ENCODE data around the gene CRIM1.

The CRIM1 gene

GRCh38 chr2:36560726-36561125 lies 205.1 kb downstream of the CRIM1 start:
- DNase-seq = no peak

DNA sequence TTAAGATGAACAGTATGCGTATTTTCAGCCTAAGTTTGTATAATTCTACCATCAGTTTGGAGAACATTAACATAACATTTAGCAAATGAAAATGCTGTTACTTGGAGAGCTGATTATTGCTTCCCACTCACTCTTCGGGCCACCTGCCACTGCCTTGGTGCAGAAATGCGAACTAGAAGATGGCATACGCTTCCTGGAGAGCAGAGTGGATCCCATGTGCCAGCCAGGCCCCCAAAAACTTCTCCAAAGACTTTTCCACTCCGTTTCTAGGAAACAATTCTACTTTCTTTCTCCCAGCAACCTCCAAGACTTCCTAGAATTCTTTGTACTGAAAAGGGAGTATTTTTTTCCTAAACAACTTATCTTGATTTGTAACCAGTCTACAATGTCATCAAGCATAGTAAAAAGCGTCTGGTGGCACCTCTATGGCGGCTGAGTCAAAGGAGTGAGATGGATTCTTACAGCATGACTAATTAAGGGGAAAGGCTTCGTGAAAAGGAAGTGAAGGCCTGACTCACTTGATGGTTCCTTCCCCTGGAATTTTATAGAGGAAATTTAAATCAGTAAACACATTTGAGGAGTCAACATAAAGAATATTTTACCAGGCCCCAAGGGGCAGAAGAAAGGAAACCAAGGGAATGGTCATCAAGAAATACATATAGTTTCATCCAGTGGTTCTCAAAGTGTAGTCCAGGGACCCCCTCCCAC lies 205.8 kb downstream of the CRIM1 start:
- no peak for DNase-seq

- DNase-seq = no peak
These were observed 206.7 kb downstream of the CRIM1 start for GRCh38 chr2:36562240-36562639.

- no peak for DNase-seq
These were observed 207.5 kb downstream of the CRIM1 start for GRCh38 chr2:36562973-36563532.

DNA sequence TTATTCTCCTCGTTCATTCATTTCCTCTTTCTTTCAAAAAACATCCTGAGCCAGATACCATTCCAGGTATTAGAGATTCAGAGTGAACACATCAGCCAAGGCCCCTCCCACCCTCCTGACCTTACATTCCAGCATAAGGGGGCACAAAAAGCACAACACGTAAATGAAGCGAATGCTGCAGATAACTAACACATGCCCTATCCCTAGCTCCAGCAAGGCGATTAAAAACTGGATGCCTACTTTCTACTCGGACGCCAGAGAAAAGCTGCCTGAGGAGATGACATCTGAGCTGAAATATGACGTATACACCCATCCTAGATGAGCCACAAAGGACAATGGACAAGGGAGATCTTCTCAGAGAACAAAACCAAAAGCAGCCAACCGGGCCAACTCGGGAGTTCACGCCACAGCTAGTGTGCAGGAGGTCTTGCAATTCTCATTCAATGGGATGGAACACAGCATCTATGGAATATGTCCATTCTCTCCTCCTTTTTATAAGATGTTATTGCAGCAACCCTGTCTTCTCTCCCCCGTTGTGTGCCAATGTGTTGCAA lies 208.9 kb downstream of the CRIM1 start:
- DNase-seq = no peak

DNA sequence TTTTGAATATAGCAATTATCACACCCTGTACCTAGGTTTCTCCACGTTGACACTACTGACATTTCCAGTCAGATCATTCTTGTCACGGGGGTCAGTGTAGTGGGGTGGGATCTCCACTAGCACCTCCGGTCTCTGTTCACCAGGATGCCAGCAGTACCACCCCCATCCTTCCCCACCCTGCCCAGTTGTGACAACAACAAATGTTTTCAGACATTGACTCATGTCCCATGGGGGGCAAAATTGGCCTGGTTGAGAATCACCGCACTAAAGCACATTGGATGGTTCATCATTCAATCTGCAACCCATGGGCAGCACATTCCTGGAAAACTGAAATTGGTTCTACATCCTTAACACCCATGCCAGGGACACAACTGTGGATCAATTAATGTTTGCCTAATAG lies 210.1 kb downstream of the CRIM1 start:
- DNase-seq = no peak

GRCh38 chr2:36566887-36567286 lies 211.3 kb downstream of the CRIM1 start:
- no peak for DNase-seq

DNA sequence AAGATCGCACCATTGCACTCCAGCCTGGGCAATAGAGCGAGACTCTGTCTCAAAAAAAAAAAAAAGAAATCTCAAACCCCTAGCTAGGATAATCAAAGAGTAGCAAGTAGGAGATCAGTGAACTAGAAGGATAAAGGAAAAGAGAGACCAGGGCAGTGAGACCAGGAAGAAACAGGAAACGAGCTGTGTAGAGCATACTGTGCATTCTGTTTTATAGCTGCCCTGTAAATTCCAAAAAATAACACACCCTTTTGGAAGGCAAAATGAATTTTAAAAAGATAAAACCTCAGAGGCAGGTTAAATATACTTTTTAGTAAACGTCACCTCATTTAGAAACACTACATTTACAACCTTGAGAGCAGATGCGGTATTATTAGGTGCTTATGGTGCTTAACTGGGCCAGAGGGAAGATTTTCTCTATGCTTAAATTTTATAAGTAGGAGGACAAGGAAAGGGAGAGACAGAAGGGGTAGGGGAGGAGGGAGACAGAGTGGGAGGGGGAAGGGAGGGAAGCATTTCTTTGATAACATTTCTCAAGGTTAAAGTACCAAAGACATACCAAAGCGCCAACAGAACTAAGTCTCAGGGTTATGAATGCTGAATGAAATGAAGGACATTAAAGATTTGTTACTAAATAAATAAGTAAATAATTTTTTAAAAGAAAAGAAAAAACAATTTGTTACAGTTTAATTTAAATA lies 212.3 kb downstream of the CRIM1 start:
- DNase-seq = no peak

- DNase-seq = no peak
These were observed 213.1 kb downstream of the CRIM1 start for GRCh38 chr2:36568516-36569246.

- DNase-seq = no peak
These were observed 213.8 kb downstream of the CRIM1 start for GRCh38 chr2:36569267-36569856.

DNA sequence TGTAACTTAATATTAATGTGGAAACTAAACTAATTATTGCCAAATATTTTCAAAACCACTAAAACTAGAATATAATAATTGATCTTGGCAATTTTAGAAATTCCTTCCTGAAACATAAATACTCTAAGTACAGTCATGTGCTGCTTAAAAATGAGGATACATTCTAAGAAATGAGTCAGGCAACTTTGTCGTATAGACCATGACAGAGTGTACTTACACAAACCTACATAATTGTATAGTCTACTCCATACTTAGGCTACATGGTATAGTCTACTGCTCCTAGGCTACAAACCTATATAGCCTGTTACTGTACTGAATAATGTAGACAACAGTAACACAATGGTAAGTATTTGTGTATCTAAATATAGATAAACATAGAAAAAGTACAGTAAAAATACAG lies 214.8 kb downstream of the CRIM1 start:
- DNase-seq = no peak

DNA sequence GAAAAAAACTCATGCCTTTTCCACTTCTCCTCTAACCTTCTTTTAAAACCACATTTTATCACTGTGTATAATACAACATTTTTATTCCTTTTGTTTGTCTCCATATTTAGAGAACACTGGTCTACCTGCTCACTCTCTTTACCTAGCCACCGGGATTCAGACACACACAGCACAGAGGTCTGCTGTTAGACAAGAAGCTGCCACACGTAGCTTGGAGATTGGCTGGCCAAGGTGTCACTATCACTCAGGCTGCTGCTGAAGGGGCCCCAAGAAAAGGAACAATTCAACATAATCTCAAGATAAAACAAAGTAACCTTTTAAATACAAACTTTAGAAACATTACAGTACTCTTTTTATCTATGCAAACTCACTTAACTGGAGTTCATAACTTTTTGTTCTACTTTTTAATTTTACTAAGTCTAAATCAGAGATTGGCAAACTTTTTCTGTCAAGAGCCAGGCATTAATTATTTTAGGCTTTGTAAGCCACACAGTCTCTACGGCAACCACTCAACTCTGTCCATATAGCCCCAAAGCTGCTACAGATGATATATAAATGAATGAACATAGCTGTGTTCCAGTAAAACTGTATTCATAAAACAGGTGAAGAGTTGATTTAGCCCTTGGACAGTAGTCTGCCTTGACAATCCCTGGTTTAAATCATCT lies 216.6 kb downstream of the CRIM1 start:
- DNase-seq = no peak

- DNase-seq = no peak
These were observed 217.1 kb downstream of the CRIM1 start for GRCh38 chr2:36572719-36573059.

GRCh38 chr2:36573165-36573564 lies 217.6 kb downstream of the CRIM1 start:
- DNase-seq = no peak

- no peak for DNase-seq
These were observed 219.0 kb downstream of the CRIM1 start for GRCh38 chr2:36574560-36574959.

- DNase-seq = no peak
These were observed 222.3 kb downstream of the CRIM1 start for GRCh38 chr2:36577884-36578283.

GRCh38 chr2:36578343-36579296 lies 223.0 kb downstream of the CRIM1 start:
- DNase-seq = no peak

GRCh38 chr2:36579297-36579664 lies 223.7 kb downstream of the CRIM1 start:
- no peak for DNase-seq

DNA sequence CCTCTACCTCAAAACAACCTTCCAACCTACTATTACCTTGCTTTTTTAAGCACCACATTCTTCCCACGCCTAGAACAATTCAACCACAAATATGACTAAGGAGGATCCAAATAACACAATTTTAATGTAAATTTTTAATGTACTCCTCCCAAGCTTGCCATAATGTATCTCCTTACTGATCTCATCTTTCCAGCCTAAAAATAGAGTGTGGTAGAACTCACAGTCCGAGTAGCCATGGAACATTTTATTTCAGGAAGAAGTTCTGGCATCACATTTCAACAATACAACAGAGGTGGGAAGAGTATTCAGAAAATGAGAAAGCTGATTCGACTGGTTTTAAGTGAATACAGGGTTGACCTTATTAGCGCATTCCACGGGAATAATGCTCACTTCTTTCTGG lies 227.0 kb downstream of the CRIM1 start:
- DNase-seq = no peak

GRCh38 chr2:36582951-36583350 lies 227.4 kb downstream of the CRIM1 start:
- no peak for DNase-seq

- no peak for DNase-seq
These were observed 228.7 kb downstream of the CRIM1 start for GRCh38 chr2:36584148-36584794.

All from stimulated activated CD4-positive, alpha-beta T cell treated with anti-CD3 and anti-CD28 coated beads, Interleukin-15, amount 100 ng/mL, for 24 hours (primary cell).